ENCODE measurements around the gene CC2D2A. TPM values are rescaled to one million over a fixed set of nuclear protein-coding genes. Genes with fewer than 3 reads are reported as not detected.
"Not testable (repeated sequence)": the region's sequence is repeated elsewhere in the genome, so short reads cannot be mapped to it uniquely, and the experiment has no call there.

The CC2D2A gene
- total RNA-seq, 1 donor from 2014 or later, result 26.2 TPM

DNA sequence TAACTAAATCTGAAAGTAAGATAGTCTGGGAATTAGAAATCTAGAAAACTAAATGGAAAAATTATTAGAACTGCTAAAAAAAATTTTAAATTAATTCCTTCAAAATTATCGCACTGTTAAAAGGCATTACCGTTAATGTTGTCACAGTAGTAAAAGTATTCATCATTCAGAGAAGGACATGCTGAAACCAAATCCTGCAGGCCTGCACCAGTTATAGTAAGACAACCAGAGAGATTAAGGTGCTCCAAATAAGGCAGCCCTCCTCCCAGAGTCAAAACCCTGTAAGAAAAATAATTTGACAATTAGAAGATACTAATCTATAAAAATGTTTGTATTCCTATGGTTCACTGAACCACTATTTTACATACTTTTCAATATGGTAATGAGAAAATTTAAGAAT lies 142.5 kb downstream of the CC2D2A start:
- H3K4me1 Mint-ChIP-seq, result peaks cover 7% of the 10 kb centered on the region
- peaks cover 5% of the 10 kb centered on the region for H3K9me3 Mint-ChIP-seq
- TF ChIP-seq, protein P1, sequence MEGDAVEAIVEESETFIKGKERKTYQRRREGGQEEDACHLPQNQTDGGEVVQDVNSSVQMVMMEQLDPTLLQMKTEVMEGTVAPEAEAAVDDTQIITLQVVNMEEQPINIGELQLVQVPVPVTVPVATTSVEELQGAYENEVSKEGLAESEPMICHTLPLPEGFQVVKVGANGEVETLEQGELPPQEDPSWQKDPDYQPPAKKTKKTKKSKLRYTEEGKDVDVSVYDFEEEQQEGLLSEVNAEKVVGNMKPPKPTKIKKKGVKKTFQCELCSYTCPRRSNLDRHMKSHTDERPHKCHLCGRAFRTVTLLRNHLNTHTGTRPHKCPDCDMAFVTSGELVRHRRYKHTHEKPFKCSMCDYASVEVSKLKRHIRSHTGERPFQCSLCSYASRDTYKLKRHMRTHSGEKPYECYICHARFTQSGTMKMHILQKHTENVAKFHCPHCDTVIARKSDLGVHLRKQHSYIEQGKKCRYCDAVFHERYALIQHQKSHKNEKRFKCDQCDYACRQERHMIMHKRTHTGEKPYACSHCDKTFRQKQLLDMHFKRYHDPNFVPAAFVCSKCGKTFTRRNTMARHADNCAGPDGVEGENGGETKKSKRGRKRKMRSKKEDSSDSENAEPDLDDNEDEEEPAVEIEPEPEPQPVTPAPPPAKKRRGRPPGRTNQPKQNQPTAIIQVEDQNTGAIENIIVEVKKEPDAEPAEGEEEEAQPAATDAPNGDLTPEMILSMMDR (conservative IDR thresholded peaks at IDR 0.05), result no peak
- H3K36me3 Mint-ChIP-seq (ENCODE audit: low read depth), result peaks cover 29% of the 10 kb centered on the region
- DNase-seq (ENCODE audit: low read depth, low spot score), result no peak
- H3K27me3 Mint-ChIP-seq (ENCODE audit: low read depth), result no peaks in the 10 kb centered on the region
- H3K4me3 Mint-ChIP-seq, result no peak overlapping the region
- no peak overlapping the region for H3K27ac Mint-ChIP-seq (ENCODE audit: unreplicated experiment)

DNA sequence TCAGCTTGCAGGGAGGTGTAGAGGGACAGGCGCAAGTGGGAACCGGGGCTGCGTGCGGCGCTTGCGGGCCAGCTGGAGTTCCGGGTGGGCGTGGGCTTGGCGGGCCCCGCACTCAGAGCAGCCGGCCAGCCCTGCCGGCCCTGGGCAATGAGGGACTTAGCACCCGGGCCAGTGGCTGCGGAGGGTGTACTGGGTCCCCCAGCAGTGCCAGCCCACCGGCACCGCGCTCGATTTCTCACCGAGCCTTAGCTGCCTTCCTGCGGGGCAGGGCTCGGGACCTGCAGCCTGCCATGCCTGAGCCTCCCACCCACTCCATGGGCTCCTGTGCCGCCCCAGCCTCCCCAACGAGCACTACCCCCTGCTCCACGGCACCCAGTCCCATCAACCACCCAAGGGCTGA lies 145.2 kb downstream of the CC2D2A start:
- DNase-seq (ENCODE audit: low read depth, low spot score); H3K4me1 Mint-ChIP-seq; H3K9me3 Mint-ChIP-seq; H3K27me3 Mint-ChIP-seq (ENCODE audit: low read depth); H3K27ac Mint-ChIP-seq (ENCODE audit: unreplicated experiment); H3K4me3 Mint-ChIP-seq: not testable (repeated sequence)
- H3K36me3 Mint-ChIP-seq (ENCODE audit: low read depth), result peaks cover 47% of the 10 kb centered on the region

DNA sequence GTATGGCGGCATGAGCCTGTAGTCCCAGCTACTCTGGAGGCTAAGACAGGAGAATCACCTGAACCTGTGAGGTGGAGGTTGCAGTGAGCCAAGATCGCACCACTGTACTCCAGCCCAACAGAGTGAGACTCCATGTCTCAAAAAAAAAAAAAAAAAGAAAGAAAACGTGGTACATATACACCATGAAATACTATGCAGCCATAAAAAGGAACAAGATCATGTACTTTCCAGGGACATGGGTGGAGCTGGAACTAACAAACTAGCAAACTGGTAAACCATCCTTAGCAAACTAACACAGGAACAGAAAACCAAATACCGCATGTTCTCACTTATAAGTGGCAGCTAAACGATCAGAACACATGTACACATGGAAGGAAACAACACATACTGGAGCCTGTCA lies 147.7 kb downstream of the CC2D2A start:
- H3K4me1 Mint-ChIP-seq; H3K4me3 Mint-ChIP-seq; DNase-seq (ENCODE audit: low read depth, low spot score); H3K27me3 Mint-ChIP-seq (ENCODE audit: low read depth); H3K27ac Mint-ChIP-seq (ENCODE audit: unreplicated experiment): not testable (repeated sequence)
- H3K9me3 Mint-ChIP-seq, result peaks cover 16% of the 10 kb centered on the region
- H3K36me3 Mint-ChIP-seq (ENCODE audit: low read depth), result peaks cover 68% of the 10 kb centered on the region

DNA sequence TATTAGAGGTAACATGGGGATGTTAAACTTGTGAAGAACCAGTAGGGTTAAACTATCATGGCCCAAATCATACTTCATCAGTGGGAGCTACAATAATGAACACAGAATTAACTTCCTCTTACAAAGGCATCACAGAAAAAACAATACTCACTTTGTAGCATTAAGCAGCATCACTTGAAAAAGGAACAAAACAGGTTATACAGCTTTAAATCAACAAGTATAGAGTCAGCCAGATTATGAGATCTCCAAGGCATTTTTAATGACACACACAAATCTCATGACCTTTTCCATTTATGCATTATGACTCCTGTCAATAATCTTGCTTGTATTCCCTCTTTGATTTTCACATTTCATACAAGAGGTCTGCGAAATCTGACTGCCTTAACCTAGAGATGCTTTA lies 167.1 kb downstream of the CC2D2A start:
- Mint-ChIP-seq H3K4me3 (no peak overlapping the region), H3K27me3 (ENCODE audit: low read depth) (no peaks in the 10 kb centered on the region), H3K9me3 (no peaks in the 10 kb centered on the region), H3K36me3 (ENCODE audit: low read depth) (peaks cover 32% of the 10 kb centered on the region), H3K27ac (ENCODE audit: unreplicated experiment) (no peak overlapping the region), H3K4me1 (no peaks in the 10 kb centered on the region)
- TF ChIP-seq, protein P1 (conservative IDR thresholded peaks at IDR 0.05), result no peak
- DNase-seq (ENCODE audit: low read depth, low spot score), result no peak

DNA sequence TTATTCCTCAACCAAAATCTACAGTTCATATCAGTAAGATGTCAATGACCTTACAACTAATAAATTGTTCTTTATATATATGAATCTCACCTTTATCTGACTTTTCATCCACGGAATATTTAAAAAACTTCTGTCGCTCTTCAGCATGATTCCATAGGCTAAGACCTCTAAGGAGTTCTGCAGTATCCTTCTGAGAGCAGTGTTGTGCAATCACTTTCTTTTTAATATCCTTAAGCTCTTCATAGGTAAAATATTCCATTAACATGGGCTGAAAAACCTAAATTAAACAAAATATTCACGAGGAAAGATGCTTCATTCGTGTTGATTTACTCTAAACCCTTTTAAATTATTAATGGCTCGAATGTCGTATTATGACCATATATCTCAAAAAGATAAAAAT lies 168.7 kb downstream of the CC2D2A start:
- Mint-ChIP-seq H3K27me3 (ENCODE audit: low read depth) (no peaks in the 10 kb centered on the region), H3K9me3 (no peaks in the 10 kb centered on the region)
- TF ChIP-seq, protein P1 (conservative IDR thresholded peaks at IDR 0.05), result no peak

DNA sequence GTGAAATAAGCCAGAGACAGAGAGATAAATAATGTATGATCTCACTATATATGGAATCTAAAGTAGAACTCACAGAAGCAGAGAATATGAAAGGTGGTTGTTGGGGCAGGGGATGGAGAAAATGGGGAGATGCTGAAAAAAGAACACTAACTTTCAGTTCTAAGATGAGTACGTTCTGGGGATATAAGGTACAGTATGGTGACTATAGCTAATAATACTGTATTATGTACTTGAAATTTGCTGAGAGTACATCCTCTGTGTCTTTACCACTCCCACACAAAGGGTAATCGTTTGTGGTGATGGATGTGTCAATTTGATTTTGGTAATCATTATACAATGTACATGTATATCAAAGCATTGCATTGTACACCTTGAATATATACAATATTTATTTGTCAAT lies 178.9 kb downstream of the CC2D2A start:
- no peak overlapping the region for H3K4me3 Mint-ChIP-seq
- no peaks in the 10 kb centered on the region for H3K36me3 Mint-ChIP-seq (ENCODE audit: low read depth)
- no peaks in the 10 kb centered on the region for H3K9me3 Mint-ChIP-seq
- TF ChIP-seq, protein P1 (conservative IDR thresholded peaks at IDR 0.05), result no peak
- peaks cover 48% of the 10 kb centered on the region for H3K4me1 Mint-ChIP-seq
- H3K27ac Mint-ChIP-seq (ENCODE audit: unreplicated experiment), result no peak overlapping the region
- DNase-seq (ENCODE audit: low read depth, low spot score), result no peak
- no peaks in the 10 kb centered on the region for H3K27me3 Mint-ChIP-seq (ENCODE audit: low read depth)

More for the DNA sequence above, 168.7 kb downstream of the CC2D2A start:
- H3K36me3 Mint-ChIP-seq (ENCODE audit: low read depth), result peaks cover 24% of the 10 kb centered on the region
- H3K4me1 Mint-ChIP-seq, result peaks cover 3% of the 10 kb centered on the region
- DNase-seq (ENCODE audit: low read depth, low spot score), result no peak
- H3K4me3 Mint-ChIP-seq, result no peak overlapping the region
- no peak overlapping the region for H3K27ac Mint-ChIP-seq (ENCODE audit: unreplicated experiment)

Measured in neural crest cell (in vitro differentiated cells).